Measurements from ENCODE around the gene PCDH1. TPM values are rescaled to one million over a fixed set of nuclear protein-coding genes. Genes with fewer than 3 reads are reported as not detected.

The PCDH1 gene
- total and polyA plus RNA-seq, 2 donors (not counting 3 experiments of a cell fraction or from before 2014, with no cell fraction given), result 113 to 136 TPM

GRCh38 chr5:141828162-141828561 lies 50.0 kb downstream of the PCDH1 start:
- no peaks in the 10 kb centered on the region for H3K9me3 ChIP-seq (replicated peaks; ENCODE audit: control insufficient read depth, insufficient read depth, low read length)
- no peak for TF ChIP-seq GATA2 (IDR thresholded peaks at IDR 0.05; ENCODE audit: insufficient read depth, insufficient read length, low read depth, low read length)
- ChIA-PET POLR2A (interaction anchor here (0.6 kb wide), 1 partner anchor 177 kb away, joined by 7 read pairs; no protein-coding TSS in a partner anchor), CTCF (interaction anchor here (1.3 to 3.0 kb wide), 2 partner anchors 70 to 133 kb away, joined by 3 to 17 read pairs; no protein-coding TSS in a partner anchor)
- H3K9ac ChIP-seq (replicated peaks; ENCODE audit: extremely low read depth, insufficient read depth, low read length), result no peak overlapping the region
- no peaks in the 10 kb centered on the region for H3K9me1 ChIP-seq (replicated peaks; ENCODE audit: control insufficient read depth, extremely low read depth, insufficient read depth, low read length)
- FAIRE-seq, result no peak
- H4K20me1 ChIP-seq (replicated peaks; ENCODE audit: control insufficient read depth, extremely low read depth, insufficient read depth, low read length), result no peaks in the 10 kb centered on the region
- dilution Hi-C loops (cut with MboI; ENCODE audit: extremely low pct_ligation_motif_present, low sequenced_read_pairs) (no loop called here), intact Hi-C loops (cut with micrococcal nuclease) (no loop called here)
- no peak overlapping the region for H2AFZ ChIP-seq (ENCODE audit: low read depth, low read length)
- no peak overlapping the region for H3K27ac ChIP-seq (ENCODE audit: insufficient read depth, low read depth, low read length)
- H3K4me2 ChIP-seq (ENCODE audit: insufficient read depth, low read length), result no peak overlapping the region
- H3K4me3 ChIP-seq (replicated peaks in 1 of 3; ENCODE audit: insufficient read depth in 1 of 3, low read depth in 1 of 3, low read length in 3 of 3), result no peak overlapping the region
- H3K79me2 ChIP-seq (ENCODE audit: control insufficient read depth, insufficient read depth, low read length), result no peaks in the 10 kb centered on the region
- H3K36me3 ChIP-seq (ENCODE audit: control insufficient read depth in 2 of 2, extremely low read depth in 1 of 2, insufficient read depth in 2 of 2, low read length in 2 of 2), result no peaks in the 10 kb centered on the region
- BruUV-seq (replicated peaks), result no TSS peak
- H3K4me1 ChIP-seq (ENCODE audit: control insufficient read depth, extremely low read depth, insufficient read depth, low read length), result peaks cover 7% of the 10 kb centered on the region
- H3K27me3 ChIP-seq (ENCODE audit: control insufficient read depth in 2 of 2, insufficient read depth in 2 of 2, low read length in 2 of 2), result no peaks in the 10 kb centered on the region
- no peak for DNase-seq (ENCODE audit: low read depth, low spot score)

GRCh38 chr5:141826674-141827073 lies 51.5 kb downstream of the PCDH1 start:
- no TSS peak for BruUV-seq (replicated peaks)
- H3K4me1 ChIP-seq (ENCODE audit: control insufficient read depth, extremely low read depth, insufficient read depth, low read length), result peaks cover 13% of the 10 kb centered on the region
- no peak for FAIRE-seq
- no peaks in the 10 kb centered on the region for H3K36me3 ChIP-seq (ENCODE audit: control insufficient read depth in 2 of 2, extremely low read depth in 1 of 2, insufficient read depth in 2 of 2, low read length in 2 of 2)
- dilution Hi-C loops (cut with MboI; ENCODE audit: extremely low pct_ligation_motif_present, low sequenced_read_pairs), result no loop called here
- no peaks in the 10 kb centered on the region for H4K20me1 ChIP-seq (replicated peaks; ENCODE audit: control insufficient read depth, extremely low read depth, insufficient read depth, low read length)
- ChIA-PET POLR2A (no interaction called here), CTCF (interaction anchor here (0.8 to 3.0 kb wide), 7 partner anchors 9 to 159 kb away, joined by 3 to 17 read pairs (median 4); no protein-coding TSS in a partner anchor)
- H3K27ac ChIP-seq (ENCODE audit: insufficient read depth, low read depth, low read length), result no peak overlapping the region
- intact Hi-C loops (cut with micrococcal nuclease), result no loop called here
- no peak overlapping the region for H3K4me3 ChIP-seq (replicated peaks in 1 of 3; ENCODE audit: insufficient read depth in 1 of 3, low read depth in 1 of 3, low read length in 3 of 3)
- TF ChIP-seq POLR2A (IDR thresholded peaks at IDR 0.05; ENCODE audit: low read depth, low read length), result no peak
- no peak overlapping the region for H3K4me2 ChIP-seq (ENCODE audit: insufficient read depth, low read length)
- no peaks in the 10 kb centered on the region for H3K9me1 ChIP-seq (replicated peaks; ENCODE audit: control insufficient read depth, extremely low read depth, insufficient read depth, low read length)
- no peak for DNase-seq (ENCODE audit: low read depth, low spot score)
- H3K9ac ChIP-seq (replicated peaks; ENCODE audit: extremely low read depth, insufficient read depth, low read length), result no peak overlapping the region
- no peaks in the 10 kb centered on the region for H3K27me3 ChIP-seq (ENCODE audit: control insufficient read depth in 2 of 2, insufficient read depth in 2 of 2, low read length in 2 of 2)
- H3K9me3 ChIP-seq (replicated peaks; ENCODE audit: control insufficient read depth, insufficient read depth, low read length), result no peaks in the 10 kb centered on the region
- H2AFZ ChIP-seq (ENCODE audit: low read depth, low read length), result no peak overlapping the region
- H3K79me2 ChIP-seq (ENCODE audit: control insufficient read depth, insufficient read depth, low read length), result no peaks in the 10 kb centered on the region
